OCI-LY7 (cell line): ENCODE measurements around the gene GAREM1. TPM values are rescaled to one million over a fixed set of nuclear protein-coding genes. Genes with fewer than 3 reads are reported as not detected.

ENCODE experiments used
- BruUV-seq: library from RNA; stranded (reverse); fragments of 400-500 nt; replicated peaks from 2 replicates; lab custom pipeline; 2021; lab: Mats Ljungman, UMichigan
- CTCF ChIA-PET: fragments of 300-600 bp; sonication (Branson Sonifier 250); formaldehyde crosslinking; loops from one replicate; lab custom pipeline; 2022; ENCODE audit warnings: antibody characterized with exemption; ENCODE audit not compliant: unreplicated experiment; lab: Charles Lee
- POLR2A ChIA-PET: fragments of 300-600 bp; sonication (Branson Sonifier 250); formaldehyde crosslinking; loops from one replicate; lab custom pipeline; 2022; ENCODE audit warnings: antibody characterized with exemption; lab: Charles Lee
- DNase-seq: peaks from one replicate; pipeline ENCODE4 v3.0.0-alpha.2; 2015; ENCODE audit warnings: low spot score
- H2AFZ ChIP-seq: fragments of 200-600 bp; sonication (generic), shearing (Covaris generic); 2 replicates; pipeline ENCODE4 v1.6.1; 2014; ENCODE audit warnings: mild to moderate bottlenecking, antibody characterized with exemption, low read length, moderate library complexity
- H3K27ac ChIP-seq: fragments of 200-600 bp; sonication (generic); 2 replicates; pipeline ENCODE4 v1.5.1; 2014; ENCODE audit warnings: mixed run types, low read depth, mild to moderate bottlenecking, moderate library complexity, low read length, inconsistent platforms; ENCODE audit not compliant: poor library complexity, severe bottlenecking
- H3K36me3 ChIP-seq: fragments of 200-600 bp; sonication (generic); 2 replicates; pipeline ENCODE4 v1.6.1; 2014; ENCODE audit warnings: mild to moderate bottlenecking, antibody characterized with exemption, low read length, moderate library complexity, mixed read lengths; ENCODE audit not compliant: insufficient read depth
- H3K4me1 ChIP-seq: fragments of 200-600 bp; sonication (generic); 2 replicates; pipeline ENCODE4 v1.5.1; 2014; ENCODE audit warnings: mild to moderate bottlenecking, low read length; ENCODE audit not compliant: insufficient read depth, poor library complexity, severe bottlenecking
- H3K4me2 ChIP-seq: fragments of 200-600 bp; sonication (generic); 2 replicates; pipeline ENCODE4 v1.6.1; 2014; ENCODE audit warnings: mild to moderate bottlenecking, low read length
- H3K4me3 ChIP-seq: fragments of 200-600 bp; sonication (generic); 2 replicates; pipeline ENCODE4 v1.5.1; 2014; ENCODE audit warnings: mild to moderate bottlenecking, low read depth, low read length; ENCODE audit not compliant: poor library complexity, severe bottlenecking
- H3K79me2 ChIP-seq: fragments of 200-600 bp; sonication (generic); 2 replicates; pipeline ENCODE4 v1.6.1; 2016; ENCODE audit warnings: low read depth, mild to moderate bottlenecking, low read length, moderate library complexity, mixed read lengths; ENCODE audit not compliant: insufficient read depth
- H3K9me2 ChIP-seq: fragments of 200-600 bp; sonication (generic); 2 replicates; pipeline ENCODE4 v1.6.1; 2016; ENCODE audit warnings: mild to moderate bottlenecking, low read length, mixed read lengths; ENCODE audit not compliant: insufficient read depth
- H3K9me3 ChIP-seq: fragments of 200-600 bp; sonication (generic); 2 replicates; pipeline ENCODE4 v1.6.1; 2014; ENCODE audit warnings: mild to moderate bottlenecking, mixed run types, low read length, mixed read lengths
- H4K20me1 ChIP-seq: fragments of 200-600 bp; sonication (generic); 2 replicates; pipeline ENCODE4 v1.6.1; 2014; ENCODE audit warnings: mild to moderate bottlenecking, antibody characterized with exemption, low read length, moderate library complexity, mixed read lengths; ENCODE audit not compliant: insufficient read depth
- EZH2phosphoT487 ChIP-seq: fragments of 200-600 bp; sonication (generic); IDR thresholded peaks from 2 replicates; pipeline ENCODE4 v1.6.1; 2018; ENCODE audit warnings: low read depth, borderline replicate concordance, mild to moderate bottlenecking, mixed run types, antibody characterized with exemption, low read length, moderate library complexity, mixed read lengths
- intact Hi-C: fragments of 100-400 bp; cut with micrococcal nuclease; formaldehyde crosslinking; loops from one replicate; pipeline ENCODE4 v1.10.0; 2022; ENCODE audit not compliant: unreplicated experiment
- total RNA-seq, 2 experiments: library from RNA; depleted of rRNA in 1 of 2; stranded (reverse); fragments of >200 nt in 1 of 2; shearing (Covaris generic) in 1 of 2; gene quantifications; 2 replicates each; pipeline ENCODE4 v1.2.3, GENCODE V29; 2014 to 2022
- TF ChIP-seq, protein P1 (sequence below): fragments of 200-600 bp; sonication (generic); conservative IDR thresholded peaks from 2 replicates; pipeline ENCODE4 v1.5.1; 2014; ENCODE audit warnings: mild to moderate bottlenecking, antibody characterized with exemption, low read length, moderate library complexity, mixed read lengths

GAREM1 gene
- total RNA-seq, 2 experiments from 2014 or later, result 1.0 to 2.7 TPM

DNA sequence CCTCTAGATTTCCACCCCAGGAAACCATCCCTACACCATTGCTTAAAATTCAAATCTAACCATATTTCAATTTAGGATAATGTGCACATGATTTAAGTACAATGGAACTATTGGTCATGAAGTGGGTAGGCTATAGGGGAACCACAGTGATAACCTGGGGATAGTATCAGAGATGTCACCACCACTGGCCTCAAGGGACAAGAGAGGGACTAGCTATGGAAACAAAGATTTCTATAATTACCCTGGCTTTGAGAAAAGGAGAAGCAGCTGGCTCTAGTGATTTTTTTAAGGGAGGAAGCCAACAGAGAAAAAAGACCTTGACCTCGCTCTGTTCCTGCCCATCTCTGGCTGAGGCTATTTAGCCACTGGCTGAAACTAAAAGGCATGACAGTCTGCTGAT lies 148.9 kb downstream of the GAREM1 start:
- Histone ChIP-seq H3K4me2 (no peak overlapping the region), H3K27ac (no peak overlapping the region), H3K9me2 (no peaks in the 10 kb centered on the region), H3K9me3 (no peaks in the 10 kb centered on the region), H2AFZ (no peak overlapping the region), H3K36me3 (no peaks in the 10 kb centered on the region), H3K79me2 (no peaks in the 10 kb centered on the region), H4K20me1 (no peaks in the 10 kb centered on the region), H3K4me3 (no peak overlapping the region), H3K4me1 (no peaks in the 10 kb centered on the region)
- BruUV-seq, result no TSS peak
- TF ChIP-seq EZH2phosphoT487, result no peak
- TF ChIP-seq, protein P1, sequence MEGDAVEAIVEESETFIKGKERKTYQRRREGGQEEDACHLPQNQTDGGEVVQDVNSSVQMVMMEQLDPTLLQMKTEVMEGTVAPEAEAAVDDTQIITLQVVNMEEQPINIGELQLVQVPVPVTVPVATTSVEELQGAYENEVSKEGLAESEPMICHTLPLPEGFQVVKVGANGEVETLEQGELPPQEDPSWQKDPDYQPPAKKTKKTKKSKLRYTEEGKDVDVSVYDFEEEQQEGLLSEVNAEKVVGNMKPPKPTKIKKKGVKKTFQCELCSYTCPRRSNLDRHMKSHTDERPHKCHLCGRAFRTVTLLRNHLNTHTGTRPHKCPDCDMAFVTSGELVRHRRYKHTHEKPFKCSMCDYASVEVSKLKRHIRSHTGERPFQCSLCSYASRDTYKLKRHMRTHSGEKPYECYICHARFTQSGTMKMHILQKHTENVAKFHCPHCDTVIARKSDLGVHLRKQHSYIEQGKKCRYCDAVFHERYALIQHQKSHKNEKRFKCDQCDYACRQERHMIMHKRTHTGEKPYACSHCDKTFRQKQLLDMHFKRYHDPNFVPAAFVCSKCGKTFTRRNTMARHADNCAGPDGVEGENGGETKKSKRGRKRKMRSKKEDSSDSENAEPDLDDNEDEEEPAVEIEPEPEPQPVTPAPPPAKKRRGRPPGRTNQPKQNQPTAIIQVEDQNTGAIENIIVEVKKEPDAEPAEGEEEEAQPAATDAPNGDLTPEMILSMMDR, result no peak
- ChIA-PET CTCF (no interaction called here), POLR2A (no interaction called here)
- DNase-seq, result no peak
- intact Hi-C loops, result no loop called here

DNA sequence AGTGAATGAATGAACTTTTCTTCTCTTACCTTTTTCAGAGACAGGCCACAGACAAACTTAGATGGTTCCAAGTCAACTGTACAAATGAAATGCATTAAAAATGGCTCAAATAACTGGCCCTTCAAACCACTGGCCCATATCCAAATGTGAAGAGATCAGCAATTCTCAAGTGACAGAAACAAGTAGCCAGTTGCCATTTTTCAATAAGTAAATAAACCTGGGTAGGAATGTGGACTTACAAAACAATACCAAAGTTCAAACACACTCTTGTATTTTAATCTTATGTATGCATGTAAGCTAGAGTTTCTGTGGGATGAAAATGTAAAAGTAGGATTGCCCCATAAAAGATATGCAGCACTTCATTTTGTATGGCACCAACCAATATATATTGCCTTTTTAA lies 151.6 kb downstream of the GAREM1 start:
- no peak overlapping the region for H3K4me2 ChIP-seq
- H3K4me1 ChIP-seq, result no peaks in the 10 kb centered on the region
- TF ChIP-seq EZH2phosphoT487, result no peak
- TF ChIP-seq, protein P1, result no peak
- no peak overlapping the region for H3K4me3 ChIP-seq
- POLR2A ChIA-PET, result no interaction called here
- no peak overlapping the region for H2AFZ ChIP-seq
- no peaks in the 10 kb centered on the region for H3K79me2 ChIP-seq
- H3K9me2 ChIP-seq, result no peaks in the 10 kb centered on the region
- DNase-seq, result no peak
- CTCF ChIA-PET, result no interaction called here
- H3K27ac ChIP-seq, result no peak overlapping the region
- intact Hi-C loops, result no loop called here
- H3K36me3 ChIP-seq, result no peaks in the 10 kb centered on the region
- H4K20me1 ChIP-seq, result no peaks in the 10 kb centered on the region
- BruUV-seq, result no TSS peak
- H3K9me3 ChIP-seq, result no peaks in the 10 kb centered on the region

DNA sequence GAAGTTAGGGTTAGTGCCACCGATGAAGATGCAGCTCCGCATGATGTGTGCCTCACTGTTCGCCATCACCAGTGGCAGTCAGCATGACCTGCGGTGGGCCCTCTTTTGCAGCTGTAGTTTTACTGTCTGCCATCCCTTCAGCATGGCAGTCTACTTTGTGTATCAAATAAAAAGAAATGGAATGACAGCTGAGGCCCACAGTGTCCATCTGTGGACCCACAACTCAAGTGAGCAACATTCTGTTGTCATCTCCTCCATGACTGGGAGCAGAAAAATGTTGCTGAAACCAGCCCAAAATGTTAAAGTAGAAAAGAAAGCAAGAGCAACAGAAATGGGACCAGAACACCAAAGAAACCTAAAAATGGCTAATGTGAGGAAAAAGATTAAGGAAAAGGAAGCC lies 152.1 kb downstream of the GAREM1 start:
- Histone ChIP-seq H3K9me3 (no peaks in the 10 kb centered on the region), H3K9me2 (no peaks in the 10 kb centered on the region), H3K79me2 (no peaks in the 10 kb centered on the region), H3K27ac (no peak overlapping the region), H3K36me3 (no peaks in the 10 kb centered on the region), H2AFZ (no peak overlapping the region), H3K4me3 (no peak overlapping the region), H3K4me1 (no peaks in the 10 kb centered on the region), H3K4me2 (no peak overlapping the region), H4K20me1 (no peaks in the 10 kb centered on the region)
- DNase-seq, result no peak
- intact Hi-C loops, result no loop called here
- BruUV-seq, result no TSS peak
- no peak for TF ChIP-seq EZH2phosphoT487
- TF ChIP-seq, protein P1, result no peak
- POLR2A ChIA-PET, result no interaction called here
- CTCF ChIA-PET, result no interaction called here
